Measurements from ENCODE around the gene NKD2. TPM values are rescaled to one million over a fixed set of nuclear protein-coding genes. Genes with fewer than 3 reads are reported as not detected.

NKD2 gene
- total RNA-seq, 1 experiment from 2014 or later: 12.3 TPM

- DNase-seq (ENCODE audit: low read depth, low spot score): no peak
- ChIA-PET CTCF (no interaction called here), POLR2A (interaction anchor here (0.5 kb wide), 1 partner anchor 39 kb away, joined by 10 read pairs; no protein-coding TSS in a partner anchor)
- intact Hi-C loops (cut with micrococcal nuclease; ENCODE audit: unreplicated experiment): no loop called here
- TF ChIP-seq CTCF (IDR thresholded peaks at IDR 0.05): no peak
- BruUV-seq (replicated peaks): no TSS peak
- peak overlapping the region; percentile 17; the same call in 1 of the 2 replicates for H3K27ac ChIP-seq (ENCODE audit: low read length)
- H3K4me1 ChIP-seq (ENCODE audit: control insufficient read depth, insufficient read depth, low read length): no peaks in the 10 kb centered on the region
- in situ Hi-C loops (cut with HindIII; ENCODE audit: low pct_unique_long_range_greater_than_20kb, low sequenced_read_pairs): no loop called here
- peaks cover 4% of the 10 kb centered on the region for H3K36me3 ChIP-seq (ENCODE audit: control insufficient read depth, insufficient read depth, low read length)
- no peaks in the 10 kb centered on the region for H3K9me3 ChIP-seq (ENCODE audit: control insufficient read depth, insufficient read depth, low read depth, low read length)
- H3K27me3 ChIP-seq (ENCODE audit: control insufficient read depth, insufficient read depth, low read length): no peaks in the 10 kb centered on the region
- ATAC-seq: 0 out of 2 replicates have a peak, but pooled peaks have one; percentile 3
- H3K4me3 ChIP-seq (ENCODE audit: low read depth in 2 of 2, low read length in 2 of 2): no peak overlapping the region
Observed at GRCh38 chr5:1066676-1067075, 58.1 kb downstream of the NKD2 start.

- DNase-seq (ENCODE audit: low read depth, low spot score) (no peak), ATAC-seq (no peak)
- ChIA-PET POLR2A (no interaction called here), CTCF (no interaction called here)
- H3K36me3 ChIP-seq (ENCODE audit: control insufficient read depth, insufficient read depth, low read length): peaks cover 4% of the 10 kb centered on the region
- no peak overlapping the region for H3K4me3 ChIP-seq (ENCODE audit: low read depth in 2 of 2, low read length in 2 of 2)
- TF ChIP-seq TCF7L2 (IDR thresholded peaks at IDR 0.05; ENCODE audit: low read depth, low read length) (no peak), CTCF (IDR thresholded peaks at IDR 0.05) (no peak), REST (IDR thresholded peaks at IDR 0.05; ENCODE audit: insufficient read depth in 1 of 2, low read depth in 2 of 2, low read length in 1 of 2) (no peak), POLR2AphosphoS5 (IDR thresholded peaks at IDR 0.05; ENCODE audit: low read depth, low read length) (no peak), SIN3A (IDR thresholded peaks at IDR 0.05; ENCODE audit: borderline replicate concordance, insufficient read depth, low read depth, low read length) (no peak)
- no TSS peak for BruUV-seq (replicated peaks)
- H3K27me3 ChIP-seq (ENCODE audit: control insufficient read depth, insufficient read depth, low read length): no peaks in the 10 kb centered on the region
- in situ Hi-C loops (cut with HindIII; ENCODE audit: low pct_unique_long_range_greater_than_20kb, low sequenced_read_pairs): no loop called here
- H3K4me1 ChIP-seq (ENCODE audit: control insufficient read depth, insufficient read depth, low read length): no peaks in the 10 kb centered on the region
- H3K9me3 ChIP-seq (ENCODE audit: control insufficient read depth, insufficient read depth, low read depth, low read length): no peaks in the 10 kb centered on the region
- intact Hi-C loops (cut with micrococcal nuclease; ENCODE audit: unreplicated experiment): no loop called here
- H3K27ac ChIP-seq (ENCODE audit: low read length): 0 out of 2 replicates have a peak overlapping the region, but pooled peaks have one; percentile 17
Observed at GRCh38 chr5:1067141-1068121, 58.8 kb downstream of the NKD2 start.

Measured in Panc1 (cell line).